Stomach (tissue), 9 donors: ENCODE results near the gene FBXO46. TPM values are rescaled to one million over a fixed set of nuclear protein-coding genes. Genes with fewer than 3 reads are reported as not detected.

Experiments used
- DNase-seq, 2 donors: peaks; one replicate each; pipeline versions ENCODE4 v3.0.0 to v3.0.0-alpha.2; 2013 to 2019
- H3K27ac ChIP-seq, 5 donors: fragments of 200-600 bp in 4 of 5; sonication (generic) in 4 of 5; one replicate each; pipeline ENCODE4 v1.5.1; 2013 to 2019; ENCODE audit warnings: mild to moderate bottlenecking in 1 of 5, moderate library complexity in 1 of 5
- H3K27me3 ChIP-seq, 3 donors: fragments of 200-600 bp; sonication (generic); one replicate each; pipeline ENCODE4 v1.5.1; 2017 to 2019; ENCODE audit warnings: mixed run types in 1 of 3
- H3K36me3 ChIP-seq, 4 donors: fragments of 200-600 bp; sonication (generic); 1 replicate in 3 of 4; 2 replicates in 1 of 4; pipeline ENCODE4 v1.5.1; 2016 to 2019
- H3K4me1 ChIP-seq, 4 donors: fragments of 200-600 bp; sonication (generic); one replicate each; pipeline ENCODE4 v1.5.1; 2016 to 2019
- H3K4me3 ChIP-seq, 4 donors: fragments of 200-600 bp; sonication (generic) in 3 of 4; one replicate each; pipeline ENCODE4 v1.5.1; 2016 to 2019; ENCODE audit warnings: mild to moderate bottlenecking in 1 of 4
- H3K9me3 ChIP-seq, 4 donors: fragments of 200-600 bp; sonication (generic); one replicate each; pipeline ENCODE4 v1.5.1; 2016 to 2019
- EP300 ChIP-seq: sonication (generic); formaldehyde crosslinking; IDR thresholded peaks from one replicate; pipeline ENCODE4 v1.6.1; 2017; ENCODE audit warnings: antibody characterized with exemption
- POLR2A ChIP-seq, 4 donors: fragments of 450-650 bp; IDR thresholded peaks; one replicate each; pipeline ENCODE4 v1.6.1; 2016; ENCODE audit warnings: antibody characterized with exemption in 4 of 4, control low read depth in 2 of 4, mild to moderate bottlenecking in 1 of 4, moderate library complexity in 1 of 4
- POLR2AphosphoS5 ChIP-seq, 3 donors: sonication (generic); formaldehyde crosslinking; IDR thresholded peaks; one replicate each; pipeline ENCODE4 v1.6.1; 2016; ENCODE audit warnings: antibody characterized with exemption in 3 of 3
- WGBS, 5 donors: extraction: QIAGEN DNeasy Blood & Tissue Kit in 3 of 5; methylation state at CpG; one replicate each; pipeline versions ENCODE4 v1.1.5 to v1.1.7; 2013 to 2018; 5-methylcytosine and 5-hydroxymethylcytosine counted together
- intact Hi-C: fragments of 100-400 bp; cut with DNase I; formaldehyde crosslinking; loops from one replicate; pipeline ENCODE4 v1.15.1; 2023; ENCODE audit warnings: low total_unique reads
- polyA plus RNA-seq, 3 donors: library from polyadenylated mRNA; stranded (reverse); fragments of 200-250 nt; gene quantifications; one replicate each; pipeline ENCODE4 v1.2.3, GENCODE V29; 2013
- total RNA-seq, 5 donors: library from RNA; depleted of rRNA; stranded (reverse); fragments of >200 nt; gene quantifications; one replicate each; pipeline versions ENCODE4 v1.1.0 to v1.2.3, GENCODE V29; 2014 to 2016
- TF ChIP-seq, protein P1 (sequence below), 7 experiments: fragments of 450-650 bp in 4 of 7; fragments of 200-600 bp in 3 of 7; sonication (generic) in 3 of 7; IDR thresholded peaks; one replicate each; pipeline ENCODE4 v1.5.1; 2016 to 2019; ENCODE audit warnings: antibody characterized with exemption in 7 of 7, control low read depth in 2 of 7, mild to moderate bottlenecking in 1 of 7
- donor health status: healthy with polysubstance abuse.
- donor health status: Bipolar disorder and iron deficiency.
- donor health status: healthy.

Gene FBXO46
- total and polyA plus RNA-seq, 8 donors: 4.0 to 61.7 (median 9.6) TPM

DNA sequence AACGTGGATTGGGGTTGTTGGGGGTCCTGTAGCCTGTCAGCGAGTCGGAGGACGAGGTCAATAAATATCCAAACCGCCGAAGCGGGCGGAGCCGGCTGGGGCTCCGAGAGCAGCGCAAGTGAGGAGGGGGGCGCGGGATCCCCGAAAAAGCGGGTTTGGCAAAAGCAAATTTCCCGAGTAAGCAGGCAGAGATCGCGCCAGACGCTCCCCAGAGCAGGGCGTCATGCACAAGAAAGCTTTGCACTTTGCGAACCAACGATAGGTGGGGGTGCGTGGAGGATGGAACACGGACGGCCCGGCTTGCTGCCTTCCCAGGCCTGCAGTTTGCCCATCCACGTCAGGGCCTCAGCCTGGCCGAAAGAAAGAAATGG, 39.1 kb upstream of the FBXO46 start:
- H3K4me1 ChIP-seq: peaks cover 48 to 92% (median 70%) of the 10 kb centered on the region in 4 donors
- intact Hi-C loops: no loop called here
- TF ChIP-seq, protein P1, sequence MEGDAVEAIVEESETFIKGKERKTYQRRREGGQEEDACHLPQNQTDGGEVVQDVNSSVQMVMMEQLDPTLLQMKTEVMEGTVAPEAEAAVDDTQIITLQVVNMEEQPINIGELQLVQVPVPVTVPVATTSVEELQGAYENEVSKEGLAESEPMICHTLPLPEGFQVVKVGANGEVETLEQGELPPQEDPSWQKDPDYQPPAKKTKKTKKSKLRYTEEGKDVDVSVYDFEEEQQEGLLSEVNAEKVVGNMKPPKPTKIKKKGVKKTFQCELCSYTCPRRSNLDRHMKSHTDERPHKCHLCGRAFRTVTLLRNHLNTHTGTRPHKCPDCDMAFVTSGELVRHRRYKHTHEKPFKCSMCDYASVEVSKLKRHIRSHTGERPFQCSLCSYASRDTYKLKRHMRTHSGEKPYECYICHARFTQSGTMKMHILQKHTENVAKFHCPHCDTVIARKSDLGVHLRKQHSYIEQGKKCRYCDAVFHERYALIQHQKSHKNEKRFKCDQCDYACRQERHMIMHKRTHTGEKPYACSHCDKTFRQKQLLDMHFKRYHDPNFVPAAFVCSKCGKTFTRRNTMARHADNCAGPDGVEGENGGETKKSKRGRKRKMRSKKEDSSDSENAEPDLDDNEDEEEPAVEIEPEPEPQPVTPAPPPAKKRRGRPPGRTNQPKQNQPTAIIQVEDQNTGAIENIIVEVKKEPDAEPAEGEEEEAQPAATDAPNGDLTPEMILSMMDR (IDR thresholded peaks at IDR 0.05): no peak
- no peak for TF ChIP-seq POLR2A (IDR thresholded peaks at IDR 0.05)
- no peak for TF ChIP-seq POLR2AphosphoS5 (IDR thresholded peaks at IDR 0.05)
- TF ChIP-seq EP300: no peak

DNA sequence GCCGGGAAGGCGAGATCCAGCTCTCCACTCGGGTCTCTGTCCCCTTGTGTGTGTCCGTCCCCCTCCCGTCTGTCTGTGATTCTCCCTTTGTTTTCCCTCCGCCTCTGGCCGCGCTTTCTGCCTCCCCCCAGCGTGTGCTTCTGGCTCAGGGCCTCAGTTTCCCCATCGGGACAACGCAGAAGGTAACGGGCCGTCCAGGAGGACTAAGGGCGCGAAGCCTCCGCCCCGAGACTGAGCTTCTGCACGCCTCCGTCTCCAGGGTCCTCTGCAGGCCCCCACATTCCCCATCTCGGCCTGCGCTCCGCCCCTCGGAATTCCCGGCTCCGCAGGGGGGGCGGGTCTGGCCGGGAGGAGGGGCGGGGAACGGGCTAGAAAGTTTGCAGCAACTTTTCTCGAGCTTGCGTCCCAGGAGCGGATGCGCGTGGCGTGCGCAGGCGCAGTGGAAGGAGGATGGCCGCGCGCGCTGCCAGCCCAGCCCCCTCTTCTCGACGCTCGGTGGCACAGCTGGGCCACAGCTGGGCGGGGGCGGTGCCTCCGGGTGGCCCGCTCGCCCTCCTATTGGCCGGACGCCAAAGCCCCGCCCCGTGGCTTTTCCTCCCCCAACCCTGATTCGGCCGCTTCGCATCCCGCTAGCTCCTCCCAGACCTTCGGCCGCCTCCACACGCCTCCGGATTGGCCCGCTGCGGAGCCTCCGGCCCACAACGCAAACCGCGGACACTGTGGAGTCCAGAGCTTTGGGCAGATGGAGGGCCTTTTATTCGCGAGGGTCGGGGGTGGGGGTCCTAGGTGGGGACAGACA, 38.5 kb upstream of the FBXO46 start, which contains the start of gene SIX5:
TSS of gene SIX5 (minus strand) at position 269 of the 799 bp plus-strand sequence. CDS start 408 bp downstream, outside the sequence.
- H3K36me3 ChIP-seq: peaks cover 0 to 27% (median 10%) of the 10 kb centered on the region in 4 donors
- intact Hi-C loops: no loop called here
- H3K4me3 ChIP-seq: peak within 1 kb of the TSS; percentile 61 to 85 (median 83)
- TF ChIP-seq POLR2A (IDR thresholded peaks at IDR 0.05) (peak in 1 of 4 donors; percentile 56), POLR2AphosphoS5 (IDR thresholded peaks at IDR 0.05) (peak; percentile 82 to 97 (median 95)), EP300 (peak; percentile 9)
- TF ChIP-seq, protein P1 (IDR thresholded peaks at IDR 0.05): no peak
- peaks cover 55 to 92% (median 77%) of the 10 kb centered on the region in 4 donors for H3K4me1 ChIP-seq
- H3K9me3 ChIP-seq: no peaks in the 10 kb centered on the region
- H3K27me3 ChIP-seq: peaks cover 0 to 32% (median 0%) of the 10 kb centered on the region in 3 donors
- peak within 1 kb of the TSS; percentile 89 to 98 (median 97) for H3K27ac ChIP-seq
- 0% methylated on average over 56 to 70 of the region's 70 CpGs for WGBS, 5 donors
- DNase-seq: peak; percentile 99

More for the DNA sequence above, 39.1 kb upstream of the FBXO46 start:
- DNase-seq: peak in 1 of 2 donors; percentile 49
- 0 to 1% (median 0%) methylated on average over 26 to 28 of the region's 28 CpGs for WGBS, 5 donors
- Histone ChIP-seq H3K9me3 (no peaks in the 10 kb centered on the region), H3K27me3 (peaks cover 0 to 32% (median 0%) of the 10 kb centered on the region in 3 donors), H3K27ac (peak overlapping the region; percentile 89 to 98 (median 97)), H3K4me3 (peak overlapping the region; percentile 61 to 85 (median 83)), H3K36me3 (peaks cover 3 to 33% (median 15%) of the 10 kb centered on the region in 4 donors)

DNA sequence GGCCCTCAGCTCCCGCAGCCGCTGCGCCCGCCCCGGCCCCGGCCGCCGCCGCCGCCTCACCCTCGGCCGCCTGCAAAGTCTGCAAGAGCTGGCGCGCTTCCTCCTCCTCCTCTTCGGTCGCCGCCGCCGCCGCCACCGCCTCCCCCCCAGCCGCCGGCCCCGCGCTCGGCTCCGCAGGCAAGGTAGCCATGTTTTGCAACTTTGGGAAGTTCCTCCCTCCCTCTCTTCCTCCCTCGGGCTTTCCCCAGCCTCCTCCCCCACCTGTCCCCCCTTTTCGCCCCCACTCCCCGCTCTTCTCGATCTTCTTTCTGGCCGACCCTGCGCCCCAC, 37.9 kb upstream of the FBXO46 start:
- H3K4me3 ChIP-seq: peak overlapping the region; percentile 61 to 85 (median 83)
- peaks cover 60 to 92% (median 82%) of the 10 kb centered on the region in 4 donors for H3K4me1 ChIP-seq
- peak; percentile 54 to 80 for DNase-seq
- intact Hi-C loops: no loop called here
- H3K27ac ChIP-seq: peak overlapping the region; percentile 89 to 97 (median 92)
- WGBS, 5 donors: 0 to 3% (median 1%) methylated on average over 10 to 28 of the region's 33 CpGs
- no peaks in the 10 kb centered on the region for H3K9me3 ChIP-seq
- H3K27me3 ChIP-seq: peaks cover 0 to 32% (median 0%) of the 10 kb centered on the region in 3 donors
- peaks cover 0 to 24% (median 10%) of the 10 kb centered on the region in 4 donors for H3K36me3 ChIP-seq
- TF ChIP-seq, protein P1 (IDR thresholded peaks at IDR 0.05): no peak
- TF ChIP-seq EP300 (no peak), POLR2A (IDR thresholded peaks at IDR 0.05) (no peak), POLR2AphosphoS5 (IDR thresholded peaks at IDR 0.05) (no peak)

DNA sequence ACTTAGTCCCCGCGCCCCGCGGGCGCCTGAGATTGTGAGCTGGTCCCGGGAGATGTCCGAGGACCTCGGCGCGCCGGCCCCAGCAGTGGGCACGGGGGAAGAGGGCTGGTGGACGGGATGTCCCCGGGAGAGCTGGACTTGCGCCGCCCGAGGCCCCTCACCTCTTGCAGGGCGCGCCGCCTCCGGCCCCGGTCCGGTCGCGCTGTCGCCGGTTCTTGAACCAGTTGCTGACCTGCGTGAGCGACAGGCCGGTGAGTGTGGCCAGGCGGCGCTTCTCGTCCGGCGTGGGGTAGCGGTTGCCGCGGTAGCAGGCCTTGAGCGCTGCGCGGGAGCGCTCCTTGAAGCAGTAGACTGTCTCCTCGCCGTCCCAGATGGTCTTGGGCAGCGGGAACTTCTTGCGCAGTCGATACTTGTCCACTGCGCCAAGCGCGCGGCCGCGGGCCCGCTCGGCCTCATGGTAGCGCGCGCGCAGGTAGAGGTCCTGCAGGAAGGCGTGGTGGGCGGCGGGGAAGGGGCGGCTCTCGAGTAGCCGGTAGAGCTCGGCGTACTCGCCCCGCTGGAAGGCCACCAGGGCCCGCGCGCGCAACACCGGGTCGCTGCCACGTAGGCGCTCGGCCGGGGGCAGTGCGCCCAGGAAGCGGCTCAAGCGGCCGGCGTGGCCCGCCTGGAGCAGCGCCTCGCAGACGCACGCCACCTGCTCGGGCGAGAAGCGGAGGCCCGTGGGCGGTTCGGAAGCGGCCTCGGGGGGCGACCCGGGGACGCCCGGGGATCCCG, 37.4 kb upstream of the FBXO46 start:
- intact Hi-C loops: no loop called here
- peak overlapping the region; percentile 89 to 97 (median 92) for H3K27ac ChIP-seq
- TF ChIP-seq POLR2AphosphoS5 (IDR thresholded peaks at IDR 0.05): peak in 1 of 3 donors; percentile 66
- TF ChIP-seq POLR2A (IDR thresholded peaks at IDR 0.05): no peak
- H3K27me3 ChIP-seq: peaks cover 0 to 32% (median 0%) of the 10 kb centered on the region in 3 donors
- no peaks in the 10 kb centered on the region for H3K9me3 ChIP-seq
- H3K4me1 ChIP-seq: peaks cover 58 to 87% (median 80%) of the 10 kb centered on the region in 4 donors
- 0 to 8% (median 1%) methylated on average over 29 to 102 of the region's 102 CpGs for WGBS, 5 donors
- peak overlapping the region; percentile 61 to 85 (median 83) for H3K4me3 ChIP-seq
- DNase-seq: peak; percentile 70 to 89
- peaks cover 0 to 18% (median 8%) of the 10 kb centered on the region in 4 donors for H3K36me3 ChIP-seq
